ENCODE data around the gene USP11. TPM values are rescaled to one million over a fixed set of nuclear protein-coding genes. Genes with fewer than 3 reads are reported as not detected.
"Not testable (repeated sequence)": the region's sequence is repeated elsewhere in the genome, so short reads cannot be mapped to it uniquely, and the experiment has no call there.

USP11 gene
- total RNA-seq, 2 donors from 2014 or later, result 60.4 to 85.6 TPM

DNA sequence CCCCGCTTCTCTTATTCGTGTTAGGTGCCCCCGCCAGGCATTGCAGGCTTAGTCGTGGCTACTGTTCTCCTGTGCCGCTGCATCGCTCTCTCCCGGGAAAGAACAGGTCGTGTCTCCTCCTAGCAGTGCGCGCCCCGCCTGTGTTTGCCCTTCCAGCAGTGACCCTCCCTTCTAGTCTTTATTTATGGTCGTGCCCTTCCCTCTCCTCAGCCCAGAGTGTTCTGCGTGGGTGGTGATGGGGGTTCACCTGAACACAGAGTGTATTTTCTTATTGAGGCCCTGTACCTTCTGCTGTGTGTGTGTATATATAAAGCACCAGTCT, 15.2 kb downstream of the USP11 start:
- Mint-ChIP-seq H3K27me3 (ENCODE audit: low read depth) (peaks cover 17% of the 10 kb centered on the region), H3K9me3 (peaks cover 0 to under 1% of the 10 kb centered on the region in 2 donors), H3K4me1 (ENCODE audit: low read depth) (peaks cover 35% of the 10 kb centered on the region), H3K36me3 (ENCODE audit: insufficient read depth in 2 of 2) (peaks cover 6 to 10% of the 10 kb centered on the region in 2 donors), H3K27ac (no peak overlapping the region), H3K4me3 (peak overlapping the region in 1 of 2 donors; percentile 17)
- ATAC-seq (replicated peaks in 1 of 2), result no peak
- DNase-seq, result no peak

DNA sequence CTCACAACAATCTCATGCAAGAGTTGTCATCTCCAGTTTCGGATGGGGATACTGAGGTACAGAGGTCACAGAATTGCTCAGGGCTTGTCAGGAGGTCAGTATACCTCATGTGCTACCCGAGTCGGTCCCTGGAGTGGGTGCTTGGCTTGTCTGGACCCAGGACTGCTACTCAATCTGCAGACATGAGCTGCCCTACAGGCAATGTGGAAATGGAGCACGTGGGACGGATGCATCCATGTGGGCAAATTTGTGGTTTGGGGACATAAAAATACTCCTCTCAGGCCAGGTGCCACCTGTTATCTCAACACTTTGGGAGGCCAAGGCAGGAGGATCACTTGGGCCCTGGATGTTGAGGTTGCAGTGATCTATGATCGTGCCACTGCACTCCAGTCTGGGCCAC, 15.8 kb downstream of the USP11 start:
- ATAC-seq (replicated peaks in 1 of 2) (no peak), DNase-seq (no peak)
- Mint-ChIP-seq H3K27me3 (ENCODE audit: low read depth) (peaks cover 17% of the 10 kb centered on the region), H3K4me1 (ENCODE audit: low read depth) (peaks cover 35% of the 10 kb centered on the region), H3K27ac (no peak overlapping the region), H3K9me3 (peaks cover 0 to 2% of the 10 kb centered on the region in 2 donors), H3K36me3 (ENCODE audit: insufficient read depth in 2 of 2) (peaks cover 6 to 10% of the 10 kb centered on the region in 2 donors), H3K4me3 (no peak overlapping the region)

DNA sequence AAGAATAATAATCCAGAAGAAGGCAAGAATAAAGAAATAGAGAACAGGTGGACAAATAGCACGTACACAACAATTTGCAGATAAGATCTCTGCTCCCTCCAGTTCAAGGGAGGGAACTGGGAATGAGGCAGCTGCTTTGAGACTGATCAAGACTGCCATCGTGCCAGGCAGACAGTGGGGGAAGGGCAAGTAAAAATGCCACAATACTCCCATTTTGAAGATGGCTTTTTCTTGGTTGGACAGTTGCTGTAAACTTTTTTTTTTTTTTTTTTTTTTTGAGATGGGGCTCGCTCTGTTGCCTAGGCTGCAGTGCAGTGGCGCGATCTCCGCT, 17.2 kb downstream of the USP11 start:
- Mint-ChIP-seq H3K27ac (peak overlapping the region; percentile 81), H3K4me3 (no peak overlapping the region), H3K4me1 (ENCODE audit: low read depth) (peaks cover 35% of the 10 kb centered on the region), H3K36me3 (ENCODE audit: insufficient read depth in 2 of 2) (peaks cover 8 to 10% of the 10 kb centered on the region in 2 donors), H3K9me3 (peaks cover 0 to 3% of the 10 kb centered on the region in 2 donors), H3K27me3 (ENCODE audit: low read depth) (peaks cover 28% of the 10 kb centered on the region)
- DNase-seq, result no peak
- ATAC-seq (replicated peaks in 1 of 2), result no peak

DNA sequence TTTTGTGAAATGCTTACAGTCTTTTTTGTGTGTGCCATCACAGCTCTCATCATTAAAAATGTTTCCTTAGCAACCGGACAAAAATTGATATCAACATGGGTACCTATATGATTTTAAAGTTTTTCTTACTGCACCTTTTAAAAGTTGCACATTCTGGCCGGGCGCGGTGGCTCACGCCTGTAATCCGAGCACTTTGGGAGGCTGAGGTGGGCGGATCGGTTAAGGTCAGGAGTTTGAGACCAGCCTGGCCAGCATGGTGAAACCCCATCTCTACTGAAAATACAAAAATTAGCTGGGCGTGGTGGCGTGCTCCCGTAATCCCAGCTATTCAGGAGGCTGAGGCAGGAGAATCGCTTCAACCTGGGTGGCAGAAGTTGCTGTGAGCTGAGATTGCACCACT, 24.8 kb downstream of the USP11 start:
- H3K36me3 Mint-ChIP-seq (ENCODE audit: insufficient read depth in 2 of 2); H3K27ac Mint-ChIP-seq; H3K4me1 Mint-ChIP-seq (ENCODE audit: low read depth); H3K9me3 Mint-ChIP-seq; DNase-seq; ATAC-seq (replicated peaks in 1 of 2); H3K4me3 Mint-ChIP-seq: not testable (repeated sequence)
- H3K27me3 Mint-ChIP-seq (ENCODE audit: low read depth), result peaks cover 16% of the 10 kb centered on the region

DNA sequence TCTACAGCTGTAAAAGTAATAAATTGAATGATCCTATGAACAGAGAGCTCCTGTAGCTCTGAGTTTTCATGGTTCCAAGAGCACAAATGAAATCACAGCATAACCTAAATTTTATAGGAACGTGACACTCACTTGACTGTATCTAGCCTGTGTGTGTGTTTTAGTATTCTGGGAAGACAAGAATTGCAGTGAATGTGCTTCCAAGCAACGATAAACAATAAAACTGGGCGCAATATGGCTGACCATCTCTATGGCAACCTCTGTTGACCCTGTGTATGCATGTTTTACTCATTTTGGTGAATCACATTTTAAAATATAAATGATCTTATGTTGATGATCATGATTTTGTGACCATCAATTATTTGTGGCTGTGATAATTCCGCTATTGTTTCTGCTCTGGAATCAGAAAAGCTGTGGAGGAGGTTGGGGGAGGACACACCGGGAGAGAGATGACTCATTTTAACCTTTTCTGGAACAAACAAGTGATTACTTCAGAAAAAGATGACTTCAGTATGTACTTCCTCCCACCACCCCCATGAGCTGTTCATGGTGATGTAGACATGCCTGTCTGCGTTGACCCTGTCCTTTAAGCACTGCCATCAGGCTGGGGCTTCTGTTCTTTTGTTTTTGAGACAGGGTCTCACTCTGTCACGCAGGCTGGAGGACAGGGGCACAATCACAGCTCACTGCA, 31.8 kb downstream of the USP11 start:
- Mint-ChIP-seq H3K4me1 (ENCODE audit: low read depth) (peaks cover 17% of the 10 kb centered on the region), H3K27ac (peak overlapping the region; percentile 78), H3K4me3 (peak overlapping the region in 1 of 2 donors; percentile 56), H3K36me3 (ENCODE audit: insufficient read depth in 2 of 2) (no peaks in the 10 kb centered on the region), H3K27me3 (ENCODE audit: low read depth) (peaks cover 26% of the 10 kb centered on the region), H3K9me3 (no peaks in the 10 kb centered on the region)
- ATAC-seq (replicated peaks in 1 of 2) (peak; percentile 88 to 94), DNase-seq (peak; percentile 22 to 29)

GRCh38 chrX:47266643-47267042, 33.8 kb downstream of the USP11 start:
- H3K4me3 Mint-ChIP-seq, result no peak overlapping the region
- DNase-seq (no peak), ATAC-seq (replicated peaks in 1 of 2) (peak; percentile 37 to 50)
- H3K27me3 Mint-ChIP-seq (ENCODE audit: low read depth), result peaks cover 26% of the 10 kb centered on the region
- H3K9me3 Mint-ChIP-seq, result no peaks in the 10 kb centered on the region
- H3K4me1 Mint-ChIP-seq (ENCODE audit: low read depth), result peaks cover 17% of the 10 kb centered on the region
- H3K36me3 Mint-ChIP-seq (ENCODE audit: insufficient read depth in 2 of 2), result no peaks in the 10 kb centered on the region
- H3K27ac Mint-ChIP-seq, result no peak overlapping the region

- Mint-ChIP-seq H3K36me3 (ENCODE audit: insufficient read depth in 2 of 2) (no peaks in the 10 kb centered on the region), H3K9me3 (no peaks in the 10 kb centered on the region), H3K27ac (no peak overlapping the region), H3K27me3 (ENCODE audit: low read depth) (peaks cover 28% of the 10 kb centered on the region), H3K4me1 (ENCODE audit: low read depth) (peaks cover 3% of the 10 kb centered on the region), H3K4me3 (no peak overlapping the region)
- no peak for ATAC-seq (replicated peaks in 1 of 2)
- no peak for DNase-seq
Measured at GRCh38 chrX:47272013-47272408, 39.2 kb downstream of the USP11 start.

GRCh38 chrX:47273011-47273730, 40.4 kb downstream of the USP11 start:
- Mint-ChIP-seq H3K27me3 (ENCODE audit: low read depth) (peaks cover 26% of the 10 kb centered on the region), H3K4me3 (no peak overlapping the region), H3K36me3 (ENCODE audit: insufficient read depth in 2 of 2) (no peaks in the 10 kb centered on the region), H3K9me3 (no peaks in the 10 kb centered on the region), H3K27ac (no peak overlapping the region), H3K4me1 (ENCODE audit: low read depth) (no peaks in the 10 kb centered on the region)
- no peak for DNase-seq
- ATAC-seq (replicated peaks in 1 of 2), result no peak

- no peaks in the 10 kb centered on the region for H3K36me3 Mint-ChIP-seq (ENCODE audit: insufficient read depth in 2 of 2)
Measured at GRCh38 chrX:47278691-47279090, 45.9 kb downstream of the USP11 start.

GRCh38 chrX:47283015-47283771, 50.4 kb downstream of the USP11 start:
- no peak for ATAC-seq (replicated peaks in 1 of 2)
- Mint-ChIP-seq H3K4me3 (no peak overlapping the region), H3K9me3 (no peaks in the 10 kb centered on the region), H3K4me1 (ENCODE audit: low read depth) (no peaks in the 10 kb centered on the region), H3K27ac (no peak overlapping the region), H3K27me3 (ENCODE audit: low read depth) (no peaks in the 10 kb centered on the region), H3K36me3 (ENCODE audit: insufficient read depth in 2 of 2) (no peaks in the 10 kb centered on the region)
- no peak for DNase-seq

More at GRCh38 chrX:47278691-47279090, 45.9 kb downstream of the USP11 start:
- H3K27me3 Mint-ChIP-seq (ENCODE audit: low read depth), result peaks cover 15% of the 10 kb centered on the region
- H3K4me1 Mint-ChIP-seq (ENCODE audit: low read depth), result no peaks in the 10 kb centered on the region
- no peak for DNase-seq
- no peak overlapping the region for H3K27ac Mint-ChIP-seq
- no peaks in the 10 kb centered on the region for H3K9me3 Mint-ChIP-seq
- no peak overlapping the region for H3K4me3 Mint-ChIP-seq
- no peak for ATAC-seq (replicated peaks in 1 of 2)

DNA sequence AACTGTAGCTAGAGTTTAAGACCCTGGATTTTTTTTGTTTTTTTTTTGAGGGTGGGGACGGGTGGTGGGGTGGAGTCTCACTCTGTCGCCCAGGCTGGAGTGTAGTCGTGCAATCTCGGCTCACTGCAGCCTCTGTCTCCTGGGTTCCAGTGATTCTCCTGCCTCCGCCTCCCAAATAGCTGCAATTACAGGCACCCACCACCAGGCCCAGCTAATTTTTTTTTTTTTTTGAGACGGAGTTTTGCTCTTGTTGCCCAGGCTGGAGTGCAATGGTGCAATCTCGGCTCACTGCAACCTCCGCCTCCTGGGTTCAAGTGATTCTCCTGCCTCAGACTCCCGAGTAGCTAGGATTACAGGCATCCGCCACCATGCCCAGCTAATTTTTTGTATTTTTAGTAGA, 51.8 kb downstream of the USP11 start:
- H3K36me3 Mint-ChIP-seq (ENCODE audit: insufficient read depth in 2 of 2); H3K4me3 Mint-ChIP-seq: not testable (repeated sequence)

GRCh38 chrX:47285836-47286320, 53.1 kb downstream of the USP11 start:
- Mint-ChIP-seq H3K36me3 (ENCODE audit: insufficient read depth in 2 of 2) (no peaks in the 10 kb centered on the region), H3K27ac (no peak overlapping the region), H3K9me3 (no peaks in the 10 kb centered on the region), H3K4me3 (peak overlapping the region in 1 of 2 donors; percentile 19), H3K4me1 (ENCODE audit: low read depth) (no peaks in the 10 kb centered on the region), H3K27me3 (ENCODE audit: low read depth) (no peaks in the 10 kb centered on the region)
- ATAC-seq (replicated peaks in 1 of 2), result peak in 1 of 2 donors; percentile 41
- no peak for DNase-seq

More for the DNA sequence above, 51.8 kb downstream of the USP11 start:
- not testable (repeated sequence) for ATAC-seq (replicated peaks in 1 of 2); H3K27me3 Mint-ChIP-seq (ENCODE audit: low read depth); DNase-seq; H3K4me1 Mint-ChIP-seq (ENCODE audit: low read depth); H3K27ac Mint-ChIP-seq; H3K9me3 Mint-ChIP-seq

DNA sequence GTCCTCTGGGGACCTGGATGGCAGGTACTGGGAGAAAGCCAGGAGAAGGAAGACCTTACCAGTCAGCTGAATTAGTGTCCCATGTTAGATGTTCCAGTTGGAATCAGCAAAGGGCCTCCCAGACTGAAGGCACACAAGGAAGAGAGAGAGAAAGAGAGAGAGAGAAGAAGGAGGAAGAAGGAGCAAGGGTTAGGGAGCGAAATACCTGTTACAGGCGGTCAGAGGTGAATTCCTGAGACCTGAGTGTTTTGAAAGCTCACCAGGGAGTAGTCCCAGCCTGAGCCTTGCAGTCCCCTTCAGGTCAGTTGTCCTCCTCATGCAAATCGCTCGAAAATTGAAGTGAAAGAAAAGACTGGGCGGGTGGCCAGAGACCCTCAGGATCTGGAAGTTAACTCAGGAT, 60.3 kb downstream of the USP11 start:
- Mint-ChIP-seq H3K27me3 (ENCODE audit: low read depth) (peaks cover 26% of the 10 kb centered on the region), H3K36me3 (ENCODE audit: insufficient read depth in 2 of 2) (no peaks in the 10 kb centered on the region), H3K4me3 (no peak overlapping the region), H3K27ac (no peak overlapping the region), H3K9me3 (peaks cover 0 to 2% of the 10 kb centered on the region in 2 donors), H3K4me1 (ENCODE audit: low read depth) (no peaks in the 10 kb centered on the region)
- no peak for ATAC-seq (replicated peaks in 1 of 2)
- DNase-seq, result no peak
